Endothelial cell (in vitro differentiated cells): Measurements from ENCODE around the gene MYZAP. TPM values are rescaled to one million over a fixed set of nuclear protein-coding genes. Genes with fewer than 3 reads are reported as not detected.

Source experiments
- DNase-seq: peaks from one replicate; pipeline ENCODE4 v3.0.0; 2021; ENCODE audit warnings: low spot score
- H3K27ac Mint-ChIP-seq: one replicate; pipeline ENCODE4 v1.8.0; 2021; ENCODE audit warnings: mixed read lengths, inconsistent platforms; ENCODE audit not compliant: unreplicated experiment
- H3K27me3 Mint-ChIP-seq: one replicate; pipeline ENCODE4 v1.8.0; 2021; ENCODE audit warnings: mild to moderate bottlenecking, moderate library complexity, mixed read lengths, inconsistent platforms; ENCODE audit not compliant: unreplicated experiment
- H3K36me3 Mint-ChIP-seq: one replicate; pipeline ENCODE4 v1.8.0; 2021; ENCODE audit warnings: mild to moderate bottlenecking, low read depth, mixed read lengths, inconsistent platforms; ENCODE audit not compliant: unreplicated experiment
- H3K4me1 Mint-ChIP-seq: one replicate; pipeline ENCODE4 v1.8.0; 2021; ENCODE audit warnings: mild to moderate bottlenecking, mixed read lengths, inconsistent platforms; ENCODE audit not compliant: unreplicated experiment
- H3K4me3 Mint-ChIP-seq: one replicate; pipeline ENCODE4 v1.8.0; 2021; ENCODE audit warnings: mild to moderate bottlenecking, mixed read lengths, inconsistent platforms; ENCODE audit not compliant: unreplicated experiment
- H3K9me3 Mint-ChIP-seq: one replicate; pipeline ENCODE4 v1.8.0; 2021; ENCODE audit warnings: mixed read lengths, inconsistent platforms; ENCODE audit not compliant: unreplicated experiment
- CTCF ChIP-seq: fragments of 200-600 bp; sonication (generic); IDR thresholded peaks from one replicate; pipeline ENCODE4 v1.5.0; 2021; ENCODE audit warnings: antibody characterized with exemption; ENCODE audit not compliant: unreplicated experiment
- total RNA-seq: library from RNA; stranded (reverse); fragmentation: NEBNext Ultra II Directional; extraction: Animal tissue kit (Norgen Biotek cat#: 25700); gene quantifications from one replicate; pipeline ENCODE4 v1.2.1, GENCODE V29; 2021; ENCODE audit not compliant: unreplicated experiment

MYZAP gene
- total RNA-seq, 1 donor from 2014 or later: 55.3 TPM

DNA sequence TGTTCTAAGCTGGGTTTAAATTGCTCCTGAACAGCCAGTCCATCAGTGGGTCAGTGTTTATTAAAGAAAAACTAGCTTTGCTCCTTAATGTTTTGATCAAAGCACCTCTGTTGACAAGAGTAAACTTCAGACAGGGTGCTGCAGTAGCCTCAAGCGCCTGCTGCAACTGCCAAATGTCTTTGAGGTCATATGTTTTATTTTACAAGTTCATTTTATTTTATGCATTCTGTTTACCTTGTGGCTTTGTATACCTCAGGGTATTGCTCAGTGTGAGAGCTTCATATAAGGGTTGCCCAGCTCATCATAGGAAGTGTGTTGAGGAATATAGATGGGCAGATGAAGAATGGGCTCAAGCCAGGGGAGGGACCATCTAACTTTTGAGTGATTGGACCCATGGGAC, 8.5 kb downstream of the MYZAP start:
- H3K4me3 Mint-ChIP-seq: no peak overlapping the region
- no peak for TF ChIP-seq CTCF
- H3K27me3 Mint-ChIP-seq: peaks cover 4% of the 10 kb centered on the region
- H3K27ac Mint-ChIP-seq: no peak overlapping the region
- H3K36me3 Mint-ChIP-seq: peaks cover 22% of the 10 kb centered on the region
- H3K9me3 Mint-ChIP-seq: no peaks in the 10 kb centered on the region
- H3K4me1 Mint-ChIP-seq: peaks cover 37% of the 10 kb centered on the region
- no peak for DNase-seq

DNA sequence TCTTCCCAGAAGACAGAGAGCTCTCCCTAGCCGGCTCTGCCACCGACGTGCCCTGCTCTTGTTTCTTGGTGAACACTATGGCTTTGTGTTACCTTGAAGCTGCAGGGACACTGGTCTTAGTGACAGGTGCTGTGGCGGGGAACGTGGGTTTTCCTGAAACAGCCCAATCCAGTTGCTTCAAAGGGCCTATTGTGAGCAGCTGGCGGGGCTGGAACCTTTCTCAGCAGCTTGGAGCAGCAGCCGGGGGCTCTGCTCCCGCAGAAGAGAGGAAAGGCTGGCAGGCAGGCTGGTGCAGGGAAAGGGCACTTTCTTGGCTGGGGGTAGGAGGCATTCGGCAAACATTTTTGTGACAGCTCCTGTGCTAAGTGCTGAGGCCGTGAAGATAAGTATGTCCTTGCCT, 12.8 kb downstream of the MYZAP start:
- H3K27ac Mint-ChIP-seq: no peak overlapping the region
- no peaks in the 10 kb centered on the region for H3K9me3 Mint-ChIP-seq
- H3K4me1 Mint-ChIP-seq: peaks cover 13% of the 10 kb centered on the region
- peaks cover 1% of the 10 kb centered on the region for H3K27me3 Mint-ChIP-seq
- DNase-seq: no peak
- no peak overlapping the region for H3K4me3 Mint-ChIP-seq
- TF ChIP-seq CTCF: no peak
- peaks cover 39% of the 10 kb centered on the region for H3K36me3 Mint-ChIP-seq

GRCh38 chr15:57605491-57605890, 13.8 kb downstream of the MYZAP start:
- Mint-ChIP-seq H3K27me3 (peaks cover 1% of the 10 kb centered on the region), H3K4me1 (peaks cover 19% of the 10 kb centered on the region), H3K36me3 (peaks cover 47% of the 10 kb centered on the region), H3K4me3 (peak overlapping the region; percentile 12), H3K27ac (no peak overlapping the region), H3K9me3 (no peaks in the 10 kb centered on the region)
- DNase-seq: no peak
- no peak for TF ChIP-seq CTCF

DNA sequence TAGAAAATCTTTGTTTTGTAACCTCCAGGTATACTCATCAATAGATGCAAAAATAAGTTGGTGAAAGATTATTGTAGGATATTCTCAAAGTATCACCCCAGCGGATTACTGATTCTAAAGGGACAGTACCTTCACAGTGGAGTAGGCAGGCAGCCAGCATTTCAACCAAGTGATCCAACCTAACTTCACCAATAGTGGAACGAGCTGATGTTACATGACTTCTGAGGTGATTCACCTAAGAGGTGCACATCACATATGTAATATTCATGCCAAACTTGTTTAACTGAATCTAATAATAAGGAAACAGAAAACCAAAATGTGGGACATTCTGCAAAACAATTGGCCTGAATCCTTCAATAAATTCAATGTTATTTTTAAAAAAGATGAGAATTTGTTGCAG, 14.3 kb downstream of the MYZAP start:
- Mint-ChIP-seq H3K4me1 (peaks cover 22% of the 10 kb centered on the region), H3K27me3 (peaks cover 1% of the 10 kb centered on the region), H3K36me3 (peaks cover 49% of the 10 kb centered on the region), H3K4me3 (no peak overlapping the region), H3K9me3 (no peaks in the 10 kb centered on the region), H3K27ac (no peak overlapping the region)
- TF ChIP-seq CTCF: no peak
- DNase-seq: no peak

DNA sequence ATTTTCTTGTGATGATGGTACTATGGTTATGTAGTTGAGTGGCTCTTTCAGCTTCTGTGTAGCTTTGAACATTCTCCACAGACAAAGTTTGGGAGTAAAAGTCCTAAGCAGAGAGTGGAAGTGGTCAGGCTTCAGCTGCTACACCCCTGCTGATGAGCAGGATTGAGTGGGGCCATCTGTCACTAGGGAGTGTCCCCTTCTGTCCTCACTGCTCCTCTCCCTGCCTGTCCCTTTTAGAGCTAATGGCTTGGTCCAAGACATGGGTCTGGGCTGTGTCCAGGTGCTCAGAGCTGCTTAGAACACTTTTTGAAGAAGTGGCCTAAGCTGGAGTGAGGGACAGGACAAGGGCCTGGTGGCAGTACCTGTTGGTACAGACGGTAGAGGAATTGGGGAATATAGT, 15.1 kb downstream of the MYZAP start:
- DNase-seq: no peak
- no peaks in the 10 kb centered on the region for H3K9me3 Mint-ChIP-seq
- peaks cover 1% of the 10 kb centered on the region for H3K27me3 Mint-ChIP-seq
- peak overlapping the region; percentile 48 for H3K27ac Mint-ChIP-seq
- no peak for TF ChIP-seq CTCF
- peaks cover 27% of the 10 kb centered on the region for H3K4me1 Mint-ChIP-seq
- H3K36me3 Mint-ChIP-seq: peaks cover 49% of the 10 kb centered on the region
- peak overlapping the region; percentile 86 for H3K4me3 Mint-ChIP-seq
